ENCODE results near the gene ISCA1.

DNA sequence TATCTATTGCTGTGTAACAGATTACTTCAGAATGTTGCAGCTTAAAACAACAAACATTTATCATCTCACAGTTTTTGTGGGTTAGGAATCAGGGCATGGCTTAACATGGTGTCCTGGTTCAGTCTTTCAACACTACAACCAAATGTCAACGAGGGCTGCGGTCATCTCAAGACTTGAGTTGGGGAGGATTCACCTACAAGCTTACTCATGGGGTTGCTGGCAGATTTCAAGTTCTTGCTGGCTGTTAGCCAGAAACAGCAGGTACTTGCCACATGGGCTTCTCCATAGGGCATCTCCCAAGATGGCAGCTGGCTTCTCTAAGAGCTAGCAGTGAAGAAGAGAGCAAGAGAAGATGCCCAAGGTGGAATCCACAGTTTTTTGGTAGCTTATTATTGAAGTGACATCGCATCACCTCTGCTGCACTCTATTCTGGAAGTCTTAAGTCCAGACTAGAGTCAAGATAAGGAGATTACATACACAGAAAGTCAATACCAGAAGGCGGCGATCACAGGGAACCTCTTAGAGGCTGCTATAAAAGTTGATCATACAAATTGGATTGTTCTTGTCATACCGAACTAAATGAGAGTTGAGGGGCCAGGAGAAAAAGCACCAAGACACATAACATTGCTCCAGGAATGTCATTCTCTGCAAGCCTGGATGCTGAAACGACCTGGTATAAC, 65.1 kb downstream of the ISCA1 start:
- TF ChIP-seq, protein P1, sequence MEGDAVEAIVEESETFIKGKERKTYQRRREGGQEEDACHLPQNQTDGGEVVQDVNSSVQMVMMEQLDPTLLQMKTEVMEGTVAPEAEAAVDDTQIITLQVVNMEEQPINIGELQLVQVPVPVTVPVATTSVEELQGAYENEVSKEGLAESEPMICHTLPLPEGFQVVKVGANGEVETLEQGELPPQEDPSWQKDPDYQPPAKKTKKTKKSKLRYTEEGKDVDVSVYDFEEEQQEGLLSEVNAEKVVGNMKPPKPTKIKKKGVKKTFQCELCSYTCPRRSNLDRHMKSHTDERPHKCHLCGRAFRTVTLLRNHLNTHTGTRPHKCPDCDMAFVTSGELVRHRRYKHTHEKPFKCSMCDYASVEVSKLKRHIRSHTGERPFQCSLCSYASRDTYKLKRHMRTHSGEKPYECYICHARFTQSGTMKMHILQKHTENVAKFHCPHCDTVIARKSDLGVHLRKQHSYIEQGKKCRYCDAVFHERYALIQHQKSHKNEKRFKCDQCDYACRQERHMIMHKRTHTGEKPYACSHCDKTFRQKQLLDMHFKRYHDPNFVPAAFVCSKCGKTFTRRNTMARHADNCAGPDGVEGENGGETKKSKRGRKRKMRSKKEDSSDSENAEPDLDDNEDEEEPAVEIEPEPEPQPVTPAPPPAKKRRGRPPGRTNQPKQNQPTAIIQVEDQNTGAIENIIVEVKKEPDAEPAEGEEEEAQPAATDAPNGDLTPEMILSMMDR (IDR thresholded peaks at IDR 0.05; ENCODE audit: extremely low read depth in 1 of 2, insufficient read depth in 1 of 2, low read depth in 1 of 2, low read length in 2 of 2) = no peak
- no peak for TF ChIP-seq POLR2AphosphoS5 (IDR thresholded peaks at IDR 0.05; ENCODE audit: insufficient read depth, low read depth, low read length)
- TF ChIP-seq JUN (IDR thresholded peaks at IDR 0.05; ENCODE audit: borderline replicate concordance, insufficient read depth, insufficient read length, low read depth) = no peak
